Astrocyte (in vitro differentiated cells and primary cell): ENCODE data around the gene ATG2B.

Experiments
- EZH2 ChIP-seq: IDR thresholded peaks from 2 replicates; pipeline ENCODE4 v1.6.1; 2012; ENCODE audit warnings: mild to moderate bottlenecking, low read length, inconsistent platforms; ENCODE audit not compliant: insufficient read depth
- TF ChIP-seq, protein P1 (sequence below): IDR thresholded peaks from 2 replicates; pipeline ENCODE4 v1.5.1; 2011; ENCODE audit warnings: low read depth, mild to moderate bottlenecking, inconsistent platforms, low read length, moderate library complexity; ENCODE audit not compliant: insufficient read depth

DNA sequence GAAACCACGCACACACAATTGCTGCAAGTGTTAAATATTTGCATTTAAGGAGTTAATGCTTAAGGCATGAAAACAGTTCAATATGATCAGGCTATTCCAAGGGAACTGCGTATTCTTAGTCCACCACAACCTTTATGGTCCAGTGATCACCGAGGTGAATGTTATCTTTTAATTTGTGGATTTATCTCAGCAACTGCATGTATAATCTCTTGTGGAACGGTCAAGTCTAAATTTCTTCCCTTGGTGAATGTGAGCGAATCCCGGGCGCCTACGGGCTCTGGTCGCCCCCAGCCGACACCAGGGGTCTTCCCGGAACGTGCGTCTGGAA, 27.8 kb upstream of the ATG2B start:
- TF ChIP-seq, protein P1, sequence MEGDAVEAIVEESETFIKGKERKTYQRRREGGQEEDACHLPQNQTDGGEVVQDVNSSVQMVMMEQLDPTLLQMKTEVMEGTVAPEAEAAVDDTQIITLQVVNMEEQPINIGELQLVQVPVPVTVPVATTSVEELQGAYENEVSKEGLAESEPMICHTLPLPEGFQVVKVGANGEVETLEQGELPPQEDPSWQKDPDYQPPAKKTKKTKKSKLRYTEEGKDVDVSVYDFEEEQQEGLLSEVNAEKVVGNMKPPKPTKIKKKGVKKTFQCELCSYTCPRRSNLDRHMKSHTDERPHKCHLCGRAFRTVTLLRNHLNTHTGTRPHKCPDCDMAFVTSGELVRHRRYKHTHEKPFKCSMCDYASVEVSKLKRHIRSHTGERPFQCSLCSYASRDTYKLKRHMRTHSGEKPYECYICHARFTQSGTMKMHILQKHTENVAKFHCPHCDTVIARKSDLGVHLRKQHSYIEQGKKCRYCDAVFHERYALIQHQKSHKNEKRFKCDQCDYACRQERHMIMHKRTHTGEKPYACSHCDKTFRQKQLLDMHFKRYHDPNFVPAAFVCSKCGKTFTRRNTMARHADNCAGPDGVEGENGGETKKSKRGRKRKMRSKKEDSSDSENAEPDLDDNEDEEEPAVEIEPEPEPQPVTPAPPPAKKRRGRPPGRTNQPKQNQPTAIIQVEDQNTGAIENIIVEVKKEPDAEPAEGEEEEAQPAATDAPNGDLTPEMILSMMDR = no peak
- TF ChIP-seq EZH2 = no peak
